NCI-H510A treated with DMSO at 0.1 percent for 48 hours (cell line): Measurements from ENCODE around the gene SLC35E2B.

Experiments used
- DNase-seq: peaks from one replicate; lab custom pipeline; 2025; lab: John Stamatoyannopoulos, UW

SLC35E2B gene

DNA sequence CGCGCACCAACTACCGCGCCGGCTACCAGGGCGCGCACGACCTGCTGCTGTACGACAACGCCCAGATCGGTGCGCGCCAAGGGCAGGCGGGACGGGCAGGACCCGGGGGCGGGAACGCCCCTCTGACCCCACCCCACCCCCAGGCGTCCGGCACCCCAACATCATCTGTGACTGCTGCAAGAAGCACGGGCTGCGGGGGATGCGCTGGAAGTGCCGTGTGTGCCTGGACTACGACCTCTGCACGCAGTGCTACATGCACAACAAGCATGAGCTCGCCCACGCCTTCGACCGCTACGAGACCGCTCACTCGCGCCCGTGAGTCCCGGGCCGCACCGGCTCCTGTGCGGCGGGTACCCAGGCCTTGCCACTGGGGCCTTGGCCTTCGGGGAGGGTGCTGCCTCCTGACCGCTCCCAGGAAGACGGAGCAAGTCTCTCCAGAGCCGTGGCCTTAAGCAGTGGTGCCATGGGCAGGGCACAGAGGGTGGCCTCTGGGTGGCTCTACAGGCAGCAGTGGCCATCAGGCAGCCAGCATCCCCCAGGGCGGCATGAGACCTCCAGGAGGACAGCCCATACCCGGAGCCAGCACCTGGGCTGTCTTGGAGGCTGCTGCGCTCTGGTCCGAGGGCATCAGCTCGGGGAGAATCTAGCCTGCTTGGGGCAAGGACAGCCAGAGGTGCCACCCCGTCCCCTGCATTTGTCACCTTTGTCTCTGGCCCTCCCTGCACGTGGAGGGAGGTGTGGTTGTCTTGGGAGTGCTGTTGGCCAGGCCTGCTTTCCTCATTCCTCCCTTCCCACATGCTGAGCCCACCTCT, 68.8 kb downstream of the SLC35E2B start:
- no peak for DNase-seq

DNA sequence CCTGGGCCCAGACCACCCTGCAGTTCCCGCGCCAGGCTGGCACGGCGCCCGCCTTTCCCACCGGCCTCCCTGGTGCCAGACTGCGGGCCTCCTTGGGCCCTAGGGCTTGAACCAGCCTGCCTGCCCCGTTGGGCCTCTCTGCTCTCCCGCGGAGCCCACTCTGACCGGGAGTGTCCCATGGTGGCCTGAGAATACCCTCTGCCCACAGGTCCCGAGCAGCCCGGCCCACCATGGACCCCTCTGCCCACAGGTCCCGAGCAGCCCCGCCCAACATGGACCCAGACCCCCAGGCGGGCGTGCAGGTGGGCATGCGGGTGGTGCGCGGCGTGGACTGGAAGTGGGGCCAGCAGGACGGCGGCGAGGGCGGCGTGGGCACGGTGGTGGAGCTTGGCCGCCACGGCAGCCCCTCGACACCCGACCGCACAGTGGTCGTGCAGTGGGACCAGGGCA, 69.4 kb downstream of the SLC35E2B start:
- no peak for DNase-seq

DNA sequence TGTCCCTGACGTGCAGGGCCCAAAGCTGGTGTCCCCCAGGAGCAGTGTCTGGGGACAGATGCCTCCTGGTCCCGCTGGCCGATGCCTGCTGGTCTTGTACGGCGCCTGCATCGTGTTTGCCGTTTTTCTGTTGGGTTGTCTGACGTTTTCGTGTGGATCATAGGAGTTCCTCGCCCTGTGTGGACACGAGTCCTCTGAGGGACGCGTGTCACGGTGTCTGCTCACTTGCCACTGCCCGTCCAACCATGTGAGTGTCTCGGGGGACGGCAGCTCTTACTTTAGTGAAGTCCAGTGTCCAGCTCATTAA, 69.9 kb downstream of the SLC35E2B start:
- no peak for DNase-seq

DNA sequence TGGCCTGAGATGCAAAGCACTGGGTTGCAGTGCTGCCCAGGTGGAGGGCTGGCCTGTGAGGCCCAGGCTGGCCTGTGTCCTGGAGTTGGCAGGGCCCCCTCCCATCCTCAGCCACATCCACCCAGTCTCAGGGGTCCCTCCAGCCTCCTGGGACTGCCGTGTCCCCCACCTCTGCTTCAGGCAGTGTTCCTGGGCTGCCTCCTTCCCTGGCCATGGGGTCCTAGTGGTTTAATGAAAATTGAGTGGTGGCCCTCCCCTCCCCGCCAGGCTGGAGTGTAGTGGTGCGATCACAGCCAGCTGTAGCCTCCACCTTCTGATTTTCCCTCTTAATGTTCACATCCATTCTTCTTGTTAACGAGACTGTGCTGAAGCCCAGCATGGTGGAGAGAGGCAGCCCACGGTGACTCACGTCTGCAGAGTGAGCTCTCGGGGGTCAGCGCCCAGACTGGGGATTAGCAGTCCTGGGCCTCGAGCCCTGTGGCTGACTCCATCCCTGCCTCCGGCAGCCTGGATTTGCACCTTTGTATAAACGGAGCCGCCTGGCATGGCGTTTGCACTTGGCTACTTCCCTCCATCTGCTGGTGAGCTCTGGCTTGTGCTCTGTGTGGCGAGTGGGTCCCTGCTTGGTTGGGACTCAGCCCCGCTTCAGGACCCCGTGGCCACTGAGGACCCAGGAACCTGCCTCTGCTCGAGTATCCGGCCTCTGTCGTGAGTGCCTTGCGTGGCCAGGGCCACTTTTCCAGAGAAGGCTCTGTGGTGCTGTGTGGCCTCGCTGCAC, 70.4 kb downstream of the SLC35E2B start:
- DNase-seq: no peak

DNA sequence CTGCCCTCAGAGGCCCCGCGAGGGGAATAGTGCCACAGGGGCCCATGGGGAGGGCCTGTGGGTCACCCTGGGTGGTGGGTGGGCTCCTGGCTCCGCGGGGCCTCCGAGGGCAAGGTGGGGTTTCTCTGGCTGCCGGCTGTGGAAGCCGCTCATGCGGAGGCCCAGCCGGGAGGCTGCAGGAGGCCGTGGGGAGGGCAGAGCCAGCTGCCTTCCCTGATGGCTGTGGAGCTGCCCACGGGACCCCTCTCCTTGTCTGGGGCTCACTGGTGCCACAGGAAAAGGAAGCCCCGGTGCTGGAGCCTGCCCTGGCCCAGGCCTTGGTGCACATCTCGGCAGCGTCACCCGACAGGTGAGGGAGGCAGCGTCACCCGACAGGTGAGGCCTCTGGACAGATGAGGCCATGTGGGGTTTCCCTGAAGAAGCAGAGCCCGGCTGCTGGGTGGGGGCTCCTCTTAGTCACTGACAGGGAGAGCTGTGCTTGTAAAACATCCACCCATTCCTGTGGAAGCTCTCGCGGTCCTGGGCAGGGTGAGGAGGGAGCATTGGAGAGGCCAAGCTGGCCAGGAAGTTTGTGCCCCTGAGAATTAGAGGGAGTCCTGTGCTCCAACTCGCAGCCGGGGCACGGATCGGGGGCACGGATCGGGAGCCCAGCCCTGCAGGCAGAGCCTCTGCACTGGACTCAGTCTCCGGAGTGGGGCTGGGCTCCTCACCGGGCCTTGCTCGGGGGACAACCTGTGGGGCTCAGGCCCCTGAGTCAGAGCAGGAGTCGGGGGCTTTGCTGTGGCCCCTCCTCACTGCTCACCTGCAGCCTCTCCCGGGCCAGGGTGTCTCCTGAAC, 71.2 kb downstream of the SLC35E2B start:
- no peak for DNase-seq

DNA sequence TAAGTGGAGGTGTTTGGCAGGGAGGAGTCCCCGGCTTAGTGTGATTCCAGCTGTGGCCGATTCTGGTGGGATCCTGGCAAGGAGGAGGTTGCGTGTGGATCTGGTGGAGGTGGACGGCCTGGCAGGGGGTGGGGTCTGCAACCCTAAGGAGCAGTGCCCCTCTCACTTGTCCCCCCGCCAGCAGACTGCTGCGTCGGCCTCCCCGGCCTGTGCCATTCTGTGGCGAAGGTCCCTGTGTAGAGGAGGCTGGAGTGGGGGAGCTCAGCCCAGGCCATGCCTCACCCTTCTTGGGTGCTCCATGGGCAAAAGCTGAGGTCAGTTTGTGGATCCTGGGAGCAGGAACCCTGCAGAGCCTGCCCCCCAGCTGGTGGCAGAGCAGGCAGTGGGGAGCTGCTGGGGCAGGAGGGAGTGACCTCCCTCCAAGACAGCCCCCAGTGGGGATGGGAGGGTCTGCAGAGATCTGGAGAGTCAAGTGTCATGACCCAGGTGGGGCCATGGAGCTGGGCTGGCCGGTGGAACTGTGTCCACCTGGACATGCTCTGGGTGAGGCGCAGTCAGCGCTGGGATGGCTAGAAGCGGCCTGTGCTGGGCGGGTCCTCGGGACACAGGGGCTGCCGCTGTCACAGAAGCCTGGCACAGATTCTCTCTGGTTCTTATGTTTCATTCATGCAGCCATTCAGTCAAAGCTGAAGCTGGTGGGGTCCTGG, 72.0 kb downstream of the SLC35E2B start:
- no peak for DNase-seq

DNA sequence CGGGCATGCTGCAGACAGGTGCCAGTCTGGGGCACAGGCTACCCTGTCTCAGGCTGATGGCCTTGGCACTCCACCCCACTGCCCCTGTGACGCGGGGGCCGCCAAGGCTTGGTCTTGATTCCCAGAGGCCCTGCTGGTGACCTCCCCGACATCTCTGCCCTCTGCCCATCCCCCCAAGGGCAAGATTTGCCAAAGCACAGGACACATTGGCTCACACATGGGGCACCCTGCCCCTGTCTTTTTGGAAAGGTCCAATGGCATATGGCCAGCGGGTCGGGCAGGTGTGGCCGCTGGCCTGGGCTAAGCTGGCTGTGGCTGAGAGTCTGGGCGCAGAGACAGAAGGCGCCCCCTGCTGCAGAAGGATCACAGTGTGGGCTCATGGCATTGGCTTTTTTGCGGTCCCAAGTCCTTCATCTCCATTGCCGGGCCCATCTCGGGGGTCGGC, 72.7 kb downstream of the SLC35E2B start:
- DNase-seq: no peak

DNA sequence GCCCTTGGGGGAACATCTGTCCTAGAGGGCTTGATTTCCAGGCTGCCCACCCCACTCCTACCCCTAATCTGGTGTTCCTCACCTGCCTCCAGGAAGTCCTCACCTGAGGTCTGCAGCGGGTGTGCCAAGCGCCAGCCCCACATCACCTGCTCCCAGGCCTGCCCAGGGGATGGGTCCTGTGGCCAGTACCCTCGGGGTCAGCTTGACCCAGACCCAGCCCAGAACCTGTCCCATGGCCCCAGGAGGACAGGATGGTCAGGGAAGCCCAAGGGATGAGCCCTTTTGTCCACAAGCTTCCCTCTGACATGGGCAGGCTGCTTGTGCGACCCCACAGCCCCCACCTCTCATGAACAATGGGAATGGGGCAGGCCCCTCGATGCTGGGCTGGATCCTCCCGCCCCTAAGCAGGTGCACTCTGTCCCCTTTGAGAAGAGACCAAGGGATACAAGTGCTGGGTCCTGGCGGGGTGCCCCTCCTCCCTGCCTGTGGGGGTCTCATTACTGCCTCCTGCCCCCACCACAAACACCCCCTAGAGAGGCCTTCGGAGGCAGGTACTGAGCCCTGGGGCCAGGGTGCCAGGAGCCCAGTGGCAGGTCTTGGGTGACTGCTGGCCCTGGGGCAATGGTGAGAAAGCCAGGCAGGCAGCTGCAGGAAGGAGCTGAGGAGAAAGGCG, 74.1 kb downstream of the SLC35E2B start:
- DNase-seq: no peak

DNA sequence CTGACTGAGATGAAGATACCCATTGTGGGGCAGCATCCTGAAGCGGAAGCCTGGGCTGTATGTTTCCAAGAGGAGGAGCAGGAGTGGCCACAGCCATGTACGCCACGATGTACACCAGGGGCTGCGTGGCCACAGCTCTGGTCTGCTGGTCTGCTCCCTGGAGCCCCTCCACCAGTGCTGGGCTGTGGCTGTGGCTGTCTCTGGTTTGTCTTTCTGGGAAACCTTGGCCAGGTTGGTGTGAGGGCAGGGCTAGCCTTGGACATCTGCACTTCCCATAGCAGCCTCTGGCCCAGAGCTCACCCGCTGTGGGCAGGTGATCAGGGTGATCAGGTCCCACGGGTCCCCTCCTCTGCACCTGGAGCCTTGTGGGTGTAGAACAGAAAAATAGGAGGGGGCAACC, 74.7 kb downstream of the SLC35E2B start:
- DNase-seq: no peak

DNA sequence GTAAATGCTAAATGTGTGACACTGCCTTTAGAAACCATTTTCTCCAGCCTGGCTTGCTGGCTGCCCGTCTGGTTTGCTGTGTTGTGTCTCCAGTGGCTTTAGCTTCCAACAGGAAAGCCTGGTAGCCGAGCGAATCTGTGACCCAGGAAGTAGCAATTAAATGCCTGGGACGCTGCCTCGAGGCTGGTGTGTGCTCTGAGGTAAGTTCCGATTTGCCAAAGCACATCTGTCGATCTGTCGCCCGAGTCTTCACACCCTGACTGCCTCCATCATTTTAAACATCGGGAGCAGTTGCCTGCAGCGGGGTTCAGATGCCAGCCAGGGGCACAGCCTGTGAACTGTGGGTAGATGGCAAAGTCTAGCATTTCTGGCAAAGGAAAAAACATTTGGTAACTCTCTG, 75.1 kb downstream of the SLC35E2B start:
- no peak for DNase-seq

DNA sequence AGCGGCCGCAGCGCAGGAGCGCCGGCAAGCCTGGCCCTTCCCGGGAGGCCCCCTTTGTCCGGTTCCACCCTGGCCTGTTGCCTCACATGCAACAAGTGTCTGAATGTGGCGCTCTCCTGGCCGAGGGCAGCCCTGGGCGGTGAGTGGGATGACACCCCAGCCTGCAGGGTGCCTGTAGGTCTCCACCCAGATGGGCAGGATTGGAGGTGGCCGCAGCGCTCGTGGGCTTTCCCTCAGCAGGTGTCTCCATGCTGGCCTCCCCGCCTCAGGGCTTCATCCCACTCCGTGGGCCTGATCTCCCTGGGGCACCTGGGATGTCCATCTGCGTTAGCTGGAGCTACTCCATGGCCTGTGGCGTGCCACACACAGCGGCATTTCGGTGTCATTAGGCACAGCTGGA, 75.8 kb downstream of the SLC35E2B start:
- no peak for DNase-seq

DNA sequence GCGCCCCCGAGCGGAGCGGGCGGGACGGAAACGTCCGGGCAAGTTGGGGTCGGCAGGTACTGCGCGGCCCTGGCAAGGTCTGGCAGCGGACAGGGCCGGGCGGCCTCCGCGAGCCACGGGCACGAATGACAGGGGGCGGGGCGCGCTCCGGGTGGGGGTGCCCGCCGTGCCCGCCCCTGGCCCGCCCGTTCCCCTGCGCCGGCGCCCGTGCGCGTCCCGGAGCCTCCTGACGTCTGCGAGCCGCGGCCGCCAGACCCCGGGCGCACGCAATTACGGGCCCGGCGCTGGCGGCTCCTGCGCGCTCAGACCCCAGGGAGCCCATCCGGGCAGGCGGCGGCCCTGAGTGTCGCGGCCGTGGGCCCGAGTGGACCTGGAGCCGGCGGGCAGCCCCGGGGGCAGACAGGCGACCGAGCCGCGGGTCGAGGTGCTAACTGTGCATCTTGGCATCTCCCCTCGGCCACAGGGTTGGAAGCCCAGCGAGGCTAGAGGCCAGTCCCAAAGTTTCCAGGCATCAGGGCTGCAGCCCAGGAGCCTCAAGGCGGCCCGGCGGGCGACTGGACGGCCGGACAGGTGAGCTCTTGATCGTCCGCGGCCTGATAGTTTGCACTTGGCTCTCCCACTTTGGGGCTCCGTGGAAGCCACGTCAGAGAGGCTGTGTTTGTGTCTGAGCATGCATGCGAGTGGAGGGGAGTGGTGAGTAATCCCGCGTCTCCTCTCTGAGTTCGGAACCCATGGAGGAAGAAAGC, 76.4 kb downstream of the SLC35E2B start:
- peak; percentile 75 for DNase-seq

DNA sequence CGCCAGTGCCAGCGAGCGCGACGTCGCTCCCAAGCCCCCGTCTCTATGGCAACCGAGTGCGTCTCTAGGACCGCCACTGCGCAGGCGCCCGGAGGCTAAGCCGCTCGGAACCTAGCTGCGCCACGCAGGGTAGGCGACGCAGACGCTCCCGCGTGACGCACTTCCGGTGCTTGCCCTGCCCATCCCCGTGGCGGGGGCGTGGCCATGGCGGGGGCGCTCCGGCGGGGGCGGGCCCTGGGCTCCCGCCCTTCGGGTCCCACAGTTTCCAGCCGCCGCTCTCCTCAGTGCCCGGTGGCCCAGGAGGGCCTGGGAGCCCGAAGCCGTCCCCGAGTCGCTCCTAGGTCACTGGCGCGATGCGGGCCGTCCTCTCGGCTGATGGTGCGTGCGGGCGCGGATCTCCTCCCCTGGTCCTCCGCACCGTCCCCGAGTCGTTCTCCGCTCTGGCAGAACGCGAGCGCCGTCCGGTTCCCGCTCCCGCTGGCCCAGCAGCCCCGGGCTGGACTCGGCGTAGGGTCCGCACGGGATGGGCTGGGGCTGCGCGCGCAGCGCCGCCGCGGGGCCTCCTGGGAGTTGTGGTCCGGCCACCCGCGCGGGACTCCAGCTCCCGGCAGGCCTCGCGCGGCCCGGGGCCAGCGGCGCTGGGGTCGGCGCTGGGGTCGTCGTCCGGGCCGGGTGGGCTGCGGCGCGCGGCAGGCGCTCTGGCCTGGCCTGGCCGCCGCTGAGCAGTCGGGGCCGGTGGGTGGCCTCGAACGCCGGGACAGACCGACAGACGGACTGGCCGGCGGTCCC, 77.1 kb downstream of the SLC35E2B start, which contains the start of gene MIB2:
Gene MIB2, plus strand, starts transcription at position 245 of the 789 bp plus-strand sequence. CDS start 7,953 bp downstream, outside the sequence.
- peak; percentile 100 for DNase-seq

DNA sequence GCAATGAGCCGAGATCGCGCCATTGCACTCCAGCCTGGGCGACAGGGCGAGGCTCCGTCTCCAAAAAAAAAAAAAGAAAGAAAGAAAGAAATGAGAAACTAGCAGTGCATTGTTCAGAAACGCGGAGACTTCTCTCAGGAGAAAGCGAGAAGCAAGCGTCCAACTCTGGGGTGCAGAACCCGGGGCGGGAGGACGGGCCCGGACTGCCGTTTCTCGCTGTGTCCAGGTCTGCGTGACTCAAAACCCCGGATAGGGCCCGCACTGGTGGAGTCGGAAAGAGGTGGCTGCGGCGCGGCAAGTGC, 77.7 kb downstream of the SLC35E2B start:
- no peak for DNase-seq

DNA sequence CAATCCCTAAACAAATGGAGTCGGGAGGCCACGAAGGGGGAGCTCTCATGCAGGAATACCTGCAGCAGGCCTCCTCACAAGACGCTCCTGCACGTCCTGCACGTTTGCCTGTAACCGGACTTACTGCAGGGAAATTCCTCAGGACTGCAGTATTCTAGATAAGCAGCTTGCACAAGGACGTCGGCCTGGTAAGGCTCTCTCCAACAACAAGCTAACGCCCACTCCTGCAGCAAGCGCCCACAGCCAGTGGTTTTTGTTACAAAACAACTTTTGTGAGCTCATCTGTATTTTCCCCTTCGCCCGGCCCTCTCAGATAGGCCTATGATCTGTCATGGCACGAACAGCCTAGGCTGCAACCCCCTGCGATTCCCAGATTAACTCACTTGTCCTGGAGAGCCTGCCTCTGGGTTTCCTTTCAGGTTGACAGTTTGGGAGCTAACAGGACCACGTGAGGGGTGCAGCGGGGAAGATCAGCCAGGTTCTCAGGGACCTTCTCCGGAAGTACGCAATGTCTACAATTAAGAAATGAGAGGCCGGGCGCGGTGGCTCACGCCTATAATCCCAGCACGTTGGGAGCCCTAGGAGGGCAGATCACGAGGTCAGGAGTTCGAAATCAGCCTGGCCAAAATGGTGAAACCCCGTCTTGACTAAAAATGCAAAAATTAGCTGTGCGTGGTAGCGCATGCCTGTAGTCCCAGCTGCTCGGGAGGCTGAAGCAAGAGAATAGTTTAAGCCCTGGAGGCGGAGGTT, 78.2 kb downstream of the SLC35E2B start:
- DNase-seq: no peak

DNA sequence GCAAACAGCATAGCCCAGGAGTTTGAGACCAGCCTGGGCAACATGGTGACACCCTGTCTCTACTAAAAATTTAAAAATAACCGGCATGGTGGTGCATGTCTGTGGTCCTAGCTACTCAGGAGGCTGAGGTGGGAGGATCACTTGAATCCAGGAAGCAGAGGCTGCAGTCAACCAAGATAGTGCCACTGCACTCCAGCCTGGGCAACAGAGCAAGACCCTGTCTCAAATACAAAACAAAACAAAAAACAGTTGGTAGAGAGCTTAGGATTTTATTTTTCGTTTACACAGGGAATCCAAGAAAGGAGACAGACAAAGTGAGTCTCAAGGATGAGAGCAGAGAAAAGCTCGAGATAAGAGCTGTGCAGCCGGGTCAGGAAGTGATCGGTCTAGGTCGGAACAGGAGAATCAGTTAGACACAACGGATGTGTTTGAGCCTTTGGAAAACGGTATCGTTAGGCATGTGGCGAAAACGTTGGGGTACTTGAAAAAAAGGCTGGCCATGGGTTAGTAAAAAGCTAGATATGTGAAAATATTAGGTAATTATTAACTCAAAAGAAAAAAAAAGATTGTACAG, 79.0 kb downstream of the SLC35E2B start:
- no peak for DNase-seq

DNA sequence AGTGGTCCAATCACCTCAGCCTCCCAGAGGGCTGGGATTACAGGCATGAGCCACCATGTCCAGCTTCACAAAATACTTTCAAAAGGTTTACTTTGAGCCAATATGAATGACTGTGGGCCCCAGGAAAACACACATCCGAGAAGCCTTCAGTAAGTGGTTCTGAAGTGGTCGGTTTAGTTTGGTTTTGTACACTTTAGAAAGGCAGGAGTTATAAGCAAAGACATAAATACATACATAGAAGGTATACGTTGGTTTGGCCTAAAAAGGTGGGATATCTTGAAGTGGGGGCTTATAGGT, 80.5 kb downstream of the SLC35E2B start:
- peak; percentile 95 for DNase-seq

DNA sequence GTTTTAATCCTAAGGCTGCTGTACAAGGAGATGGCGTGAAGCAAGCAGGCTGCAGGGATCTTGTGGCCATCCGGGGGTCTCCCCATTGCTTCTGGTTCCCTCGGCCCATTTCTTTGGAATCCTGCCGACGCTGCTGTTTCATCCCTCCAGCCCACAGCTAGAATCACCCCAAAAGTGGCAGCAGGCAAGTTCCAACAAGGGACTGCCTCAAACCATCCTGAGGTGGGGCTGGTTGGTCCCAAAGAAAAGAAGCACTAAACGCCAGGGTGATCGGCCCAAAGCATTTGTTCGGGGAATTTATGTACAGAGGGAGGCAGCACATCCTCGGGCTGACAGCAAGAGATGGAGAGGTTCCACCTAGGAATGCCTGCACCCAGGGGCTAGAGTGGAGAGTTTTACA, 81.8 kb downstream of the SLC35E2B start:
- no peak for DNase-seq
